Stimulated activated CD8-positive, alpha-beta memory T cell treated with anti-CD3 and anti-CD28 coated beads, Interleukin-15, amount 100 ng/mL, for 4 hours (primary cell): ENCODE measurements around the gene TMEM45A.

Experiments used
- DNase-seq, 2 donors: peaks; one replicate each; pipeline ENCODE4 v3.0.0-alpha.2; 2020; ENCODE audit warnings: low read depth in 2 of 2

TMEM45A gene

GRCh38 chr3:100613721-100614390 is 121.4 kb downstream of the TMEM45A start:
- DNase-seq: no peak

GRCh38 chr3:100614941-100615340 is 122.5 kb downstream of the TMEM45A start:
- DNase-seq: no peak

- DNase-seq: no peak
Measured at GRCh38 chr3:100615684-100616083, 123.3 kb downstream of the TMEM45A start.

- DNase-seq: no peak
Measured at GRCh38 chr3:100621251-100621650, 128.8 kb downstream of the TMEM45A start.
